T-helper 1 cell treated with Interleukin-12 subunit alpha and Interleukin-12 subunit beta and Interleukin-4 antibody, amounts not matched to agents 30 ng/mL and 1 ng/mL, for 36 hours (primary cell): ENCODE data around the gene IRF4. TPM values are rescaled to one million over a fixed set of nuclear protein-coding genes. Genes with fewer than 3 reads are reported as not detected.

Experiments used
- intact Hi-C: fragments of 100-400 bp; cut with micrococcal nuclease; formaldehyde crosslinking; loops from one replicate; pipeline ENCODE4 v1.15.1; 2024
- total RNA-seq: library from RNA; stranded (reverse); gene quantifications from 2 replicates; pipeline ENCODE4 v1.2.3, GENCODE V29; 2022

Gene IRF4
- total RNA-seq, 1 donor from 2014 or later = 221 TPM

GRCh38 chr6:439641-440167 lies 48.2 kb downstream of the IRF4 start:
- intact Hi-C loops = no loop called here

DNA sequence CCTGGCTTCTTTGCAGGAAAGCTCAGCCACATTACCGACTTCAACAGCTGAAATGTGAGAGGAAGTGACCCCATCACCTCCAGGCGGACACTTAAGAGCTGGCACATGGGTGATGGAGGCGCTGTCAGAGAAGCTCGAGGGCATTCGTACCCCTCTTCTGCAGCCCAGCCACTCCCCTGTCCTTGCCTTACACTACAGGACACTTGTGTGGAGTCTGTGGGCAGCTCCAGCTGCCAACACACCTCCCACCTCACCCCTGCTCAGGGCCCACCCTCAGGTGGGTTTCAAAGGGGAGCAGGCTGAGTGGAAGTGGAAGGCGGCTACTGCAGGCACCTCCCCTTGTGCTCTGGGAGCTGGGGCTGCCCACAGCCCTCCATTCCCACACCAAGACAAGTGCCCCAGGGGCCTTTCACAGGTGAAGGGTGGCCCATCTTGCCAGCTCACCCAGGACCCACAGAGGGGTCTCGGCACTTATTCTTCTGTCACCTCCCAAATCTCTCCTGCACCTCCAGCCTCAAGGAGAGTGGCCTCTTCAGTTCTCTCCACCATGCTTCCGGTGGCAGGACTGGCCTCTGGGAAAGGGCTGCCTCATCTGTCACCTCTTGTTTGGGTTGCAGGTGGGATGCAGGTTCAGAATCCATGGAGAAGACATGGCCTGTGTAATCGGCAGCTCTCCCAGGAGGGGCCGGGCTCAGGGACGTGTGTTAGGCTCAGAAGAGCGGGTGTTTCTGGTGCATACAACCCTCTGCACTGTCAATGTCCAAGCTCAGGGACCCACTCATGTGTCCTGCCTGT lies 49.8 kb downstream of the IRF4 start:
- intact Hi-C loops = no loop called here

- intact Hi-C loops = no loop called here
Measured at GRCh38 chr6:443621-444159, 52.1 kb downstream of the IRF4 start.

GRCh38 chr6:444653-445275 lies 53.2 kb downstream of the IRF4 start:
- intact Hi-C loops = loop anchor here (1.0 to 5.0 kb wide), 2 partner anchors 40 to 207 kb away; no protein-coding TSS in a partner anchor

GRCh38 chr6:445571-446417 lies 54.2 kb downstream of the IRF4 start:
- intact Hi-C loops = loop anchor here (1.0 to 5.0 kb wide), 6 partner anchors 13 to 265 kb away; no protein-coding TSS in a partner anchor

GRCh38 chr6:446418-447366 lies 55.1 kb downstream of the IRF4 start:
- intact Hi-C loops = loop anchor here (1.0 to 5.0 kb wide), 9 partner anchors 14 to 264 kb away; no protein-coding TSS in a partner anchor

DNA sequence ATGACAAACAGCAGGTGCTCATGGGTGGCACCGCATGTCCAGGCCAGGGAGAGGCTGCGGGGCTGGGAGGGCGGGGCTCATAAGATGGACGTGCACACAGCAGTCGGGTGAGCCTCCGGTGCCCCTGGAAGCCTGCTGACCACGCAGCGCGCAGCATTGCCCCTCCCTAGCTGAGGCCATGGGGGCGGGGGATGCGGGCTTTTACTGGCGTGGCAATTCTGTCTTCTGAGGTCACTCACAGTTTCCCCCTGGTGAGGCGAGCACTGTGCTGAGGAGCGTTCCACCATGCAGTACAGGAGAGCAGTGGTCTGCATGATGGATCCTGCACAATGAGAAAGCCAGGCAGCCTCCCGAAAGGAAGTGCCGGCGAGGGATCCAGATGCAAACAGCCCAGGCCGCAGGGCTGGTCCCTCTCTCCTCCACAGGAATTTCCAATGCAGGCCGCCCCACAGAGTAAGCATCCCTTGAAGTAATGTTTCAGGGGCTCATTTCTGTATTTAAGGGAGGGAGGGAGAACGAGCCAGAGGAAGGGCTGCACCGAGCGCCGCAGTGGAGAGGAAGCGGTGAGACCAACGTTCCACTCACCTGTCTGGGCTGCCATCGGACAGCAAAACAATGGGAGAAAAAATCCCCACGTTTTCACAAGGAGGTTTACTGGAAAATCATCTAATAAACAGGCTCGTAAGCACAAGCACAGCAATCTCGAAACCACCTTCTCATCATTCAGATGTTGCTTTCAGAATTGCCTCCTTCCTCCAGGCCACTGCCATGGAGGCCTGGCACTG lies 56.0 kb downstream of the IRF4 start:
- intact Hi-C loops = loop anchor here (1.0 to 5.0 kb wide), 6 partner anchors 27 to 263 kb away; no protein-coding TSS in a partner anchor

DNA sequence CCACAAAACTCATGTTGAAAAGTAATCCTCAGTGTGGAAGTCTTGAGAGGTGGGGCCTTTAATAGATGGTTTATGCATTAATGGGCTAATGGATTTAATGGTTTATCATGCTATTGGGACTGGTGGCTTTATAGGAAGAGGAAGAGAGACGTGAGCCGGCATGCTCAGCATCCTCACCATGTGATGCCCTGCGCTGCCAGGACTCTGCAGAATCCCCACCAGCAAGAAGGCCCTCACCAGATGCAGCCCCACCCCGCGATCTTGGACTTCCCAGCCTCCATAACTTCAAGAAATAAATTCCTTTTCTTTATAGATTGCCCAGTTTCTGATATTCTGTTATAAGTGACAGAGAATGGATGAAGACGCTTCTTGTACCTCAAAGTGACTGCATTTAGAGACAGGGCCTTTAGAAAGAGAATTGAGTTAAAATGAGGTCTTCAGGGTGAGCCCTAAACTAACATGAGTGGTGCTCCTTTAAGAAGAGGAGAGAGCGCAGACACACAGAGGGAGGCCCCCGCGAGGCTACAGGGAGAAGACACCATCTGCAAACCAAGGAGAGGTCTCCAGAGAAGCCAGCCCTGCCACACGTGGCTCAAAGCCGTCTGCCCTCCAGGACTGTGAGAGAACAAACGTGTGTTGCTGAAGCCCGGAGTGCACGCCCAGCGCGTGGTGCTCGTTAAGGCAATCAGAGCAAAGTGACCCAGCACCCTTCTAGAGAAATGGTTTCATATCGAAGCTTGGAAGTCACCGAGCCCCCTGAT lies 56.9 kb downstream of the IRF4 start:
- intact Hi-C loops = loop anchor here (5.0 kb wide), 1 partner anchor 211 kb away; no protein-coding TSS in a partner anchor

GRCh38 chr6:449057-449430 lies 57.5 kb downstream of the IRF4 start:
- intact Hi-C loops = loop anchor here (5.0 kb wide), 1 partner anchor 212 kb away; no protein-coding TSS in a partner anchor

DNA sequence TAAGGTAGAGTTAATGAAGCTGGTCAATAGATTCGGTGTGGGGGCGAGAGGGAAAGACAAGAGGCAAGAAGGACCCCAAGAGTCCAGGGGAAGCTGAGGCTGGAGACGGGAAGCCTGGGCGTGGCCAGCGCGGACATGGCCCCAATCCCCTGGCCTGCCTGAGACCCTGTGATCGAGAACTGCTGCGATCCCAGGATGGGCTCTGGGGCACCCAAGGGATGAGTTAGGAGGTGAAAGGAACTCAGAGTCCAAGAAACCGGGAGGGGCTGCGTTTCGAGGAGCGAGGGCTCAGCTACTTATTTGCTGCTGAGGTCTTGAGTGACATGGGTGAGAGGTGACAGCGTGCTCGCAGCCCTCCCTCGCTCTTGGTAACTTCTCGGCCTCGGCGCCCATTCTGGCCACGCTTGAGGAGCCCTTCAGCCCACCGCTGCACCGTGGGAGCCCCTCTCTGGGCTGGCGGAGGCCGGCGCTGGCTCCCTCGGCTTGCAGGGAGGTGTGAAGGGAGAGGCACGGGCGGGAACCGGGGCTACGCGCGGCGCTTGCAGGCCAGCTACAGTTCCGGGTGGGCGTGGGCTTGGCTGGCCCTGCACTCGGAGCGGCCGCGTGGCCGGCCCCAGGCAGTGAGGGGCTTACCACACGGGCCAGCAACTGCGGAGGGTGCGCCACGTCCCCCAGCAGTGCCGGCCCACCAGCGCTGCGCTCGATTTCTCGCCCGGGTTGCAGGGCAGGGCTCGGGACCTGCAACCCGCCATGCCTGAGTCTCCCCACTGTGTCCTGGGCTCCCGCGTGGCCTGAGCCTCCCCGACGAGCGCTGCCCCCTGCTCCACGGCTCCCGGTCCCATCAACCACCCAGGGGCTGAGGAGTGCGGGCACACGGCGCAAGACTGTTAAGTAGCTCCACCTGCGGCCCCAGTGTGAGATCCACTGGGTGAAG lies 58.2 kb downstream of the IRF4 start:
- intact Hi-C loops = loop anchor here (5.0 kb wide), 1 partner anchor 212 kb away; no protein-coding TSS in a partner anchor

DNA sequence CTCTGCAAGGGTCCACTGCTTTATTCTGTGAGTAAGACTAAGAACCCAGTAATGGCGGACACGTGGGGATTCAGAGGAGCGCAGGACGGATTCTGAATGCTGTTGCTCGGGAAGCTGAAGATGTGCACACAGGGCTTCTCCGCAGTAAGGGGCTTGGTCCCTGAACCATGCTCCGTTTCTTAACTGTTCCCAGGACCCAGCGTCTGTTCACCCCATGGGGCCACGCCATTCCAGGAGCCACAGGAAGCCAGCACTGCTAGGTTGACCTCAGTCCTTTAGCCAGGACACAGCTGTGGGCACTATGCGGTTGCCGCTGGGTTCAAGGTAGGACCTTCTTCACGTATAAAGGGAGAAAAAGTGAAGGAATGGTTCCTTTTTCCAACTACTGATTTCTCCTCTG lies 59.8 kb downstream of the IRF4 start:
- intact Hi-C loops = no loop called here

DNA sequence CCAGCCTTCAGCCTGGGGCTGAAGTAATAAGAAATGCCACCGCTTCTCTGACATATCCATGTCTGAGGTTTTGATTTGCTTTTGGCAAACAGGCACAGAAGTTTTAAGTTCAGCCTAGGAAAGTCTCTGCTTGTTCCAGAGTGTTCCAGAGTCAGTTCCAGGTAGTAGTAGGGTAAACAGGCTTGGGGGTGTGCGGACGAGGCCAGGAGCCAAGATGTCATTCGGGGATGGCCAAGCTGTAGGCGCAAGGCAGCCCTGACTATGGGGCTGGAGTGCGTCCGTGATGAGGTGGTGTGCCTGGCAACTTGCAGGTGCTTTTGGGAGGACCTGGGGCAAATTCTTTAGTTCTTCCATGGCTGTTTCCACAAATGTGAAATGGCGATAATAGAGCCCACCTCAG lies 60.3 kb downstream of the IRF4 start:
- intact Hi-C loops = no loop called here

DNA sequence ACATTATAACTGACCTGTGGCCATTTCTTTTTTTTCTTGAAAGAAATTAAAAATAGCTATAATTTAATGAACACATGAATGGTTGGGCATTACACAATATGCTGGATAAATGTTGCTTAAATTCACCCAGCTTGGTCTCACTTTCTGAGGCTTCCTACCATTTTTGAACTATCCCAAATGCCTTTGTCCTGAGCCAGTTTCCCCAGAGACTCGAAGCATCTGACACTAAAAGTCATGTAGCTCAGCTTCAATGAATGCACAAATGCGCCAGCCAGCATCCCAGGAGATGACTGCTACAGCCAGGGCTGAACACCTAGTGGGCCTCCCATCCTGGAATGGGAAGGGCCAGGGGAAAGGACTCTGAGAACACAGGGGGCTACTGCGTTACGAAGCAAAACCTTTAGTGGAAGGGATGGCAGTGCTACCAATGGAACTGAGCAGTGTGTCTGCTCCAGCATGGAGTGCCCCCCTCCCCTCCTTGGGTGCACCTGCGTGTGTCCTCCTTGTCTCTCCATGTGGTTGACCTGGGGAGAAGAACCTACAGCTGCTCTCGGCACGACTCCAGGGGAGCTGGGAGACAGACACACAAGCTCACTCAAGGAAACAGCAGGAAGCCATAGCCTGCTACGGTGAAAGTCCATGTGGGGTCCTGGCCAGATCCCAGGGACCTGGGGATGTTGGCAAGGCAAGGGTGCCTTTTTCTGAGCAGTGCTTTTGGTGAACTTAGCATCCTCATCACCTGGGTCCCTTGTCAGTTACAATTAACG lies 60.9 kb downstream of the IRF4 start:
- intact Hi-C loops = no loop called here

DNA sequence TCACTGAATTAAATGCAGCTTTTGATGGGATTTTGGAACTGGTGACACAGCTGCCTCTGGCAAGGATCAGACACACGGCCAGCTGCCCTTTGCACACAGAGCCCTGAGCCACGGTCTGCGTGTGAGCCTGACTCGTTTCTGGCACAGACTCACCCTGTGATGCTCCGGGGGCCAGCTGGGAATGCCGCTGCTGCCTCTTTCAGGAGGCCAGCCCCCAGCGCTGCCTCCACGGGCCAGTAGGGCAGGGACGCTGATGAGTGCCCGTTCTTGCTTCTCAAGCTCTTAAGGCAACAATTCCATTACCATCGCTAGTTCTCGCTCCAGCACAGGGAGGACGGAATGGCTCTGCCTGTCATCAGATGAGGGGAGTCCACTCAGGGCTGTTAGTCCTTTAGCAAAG lies 61.6 kb downstream of the IRF4 start:
- intact Hi-C loops = no loop called here

- intact Hi-C loops = no loop called here
Measured at GRCh38 chr6:454148-454991, 62.8 kb downstream of the IRF4 start.
